ENCODE data around the gene CLRN1.

The CLRN1 gene

GRCh38 chr3:150917951-150918350, 54.6 kb downstream of the CLRN1 start:
- DNase-seq: no peak

DNA sequence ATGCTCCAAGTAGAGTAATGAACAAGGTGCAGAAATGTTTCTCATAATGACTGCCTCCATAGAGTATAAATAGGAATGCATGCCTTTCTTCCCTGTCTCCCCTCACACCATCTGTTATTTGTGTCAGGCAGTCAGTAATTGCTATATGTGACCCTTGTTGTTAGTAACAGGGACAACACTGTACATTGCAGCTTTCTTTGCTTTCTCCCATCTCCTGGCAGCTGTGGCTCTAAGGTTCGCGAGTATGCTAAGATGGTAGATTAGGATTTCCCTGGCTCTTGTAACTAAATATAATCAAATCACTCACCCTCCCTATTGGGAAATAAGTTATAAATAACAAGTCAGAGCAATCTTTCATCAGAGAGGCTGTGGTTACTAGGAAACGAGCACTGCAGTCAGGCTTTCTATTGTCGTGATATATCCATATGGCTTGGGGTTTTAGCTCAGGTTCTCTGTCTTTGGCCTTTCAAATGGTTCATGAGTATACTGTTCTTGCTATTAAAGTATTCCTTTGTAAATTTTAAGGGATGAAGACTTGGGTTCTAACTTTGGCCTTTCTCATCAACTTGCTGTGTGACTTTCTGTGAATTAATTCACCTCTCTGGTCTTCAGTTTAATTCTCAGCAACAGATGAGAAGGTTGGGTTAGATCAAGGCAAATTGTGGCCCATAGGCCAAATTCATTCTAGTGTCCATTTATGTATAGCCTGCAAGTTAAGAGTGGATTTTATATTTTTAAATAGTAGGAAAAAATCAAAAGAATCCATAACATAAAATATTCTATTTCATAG, 59.2 kb downstream of the CLRN1 start:
- DNase-seq: no peak

GRCh38 chr3:150912501-150912900, 60.0 kb downstream of the CLRN1 start:
- no peak for DNase-seq

DNA sequence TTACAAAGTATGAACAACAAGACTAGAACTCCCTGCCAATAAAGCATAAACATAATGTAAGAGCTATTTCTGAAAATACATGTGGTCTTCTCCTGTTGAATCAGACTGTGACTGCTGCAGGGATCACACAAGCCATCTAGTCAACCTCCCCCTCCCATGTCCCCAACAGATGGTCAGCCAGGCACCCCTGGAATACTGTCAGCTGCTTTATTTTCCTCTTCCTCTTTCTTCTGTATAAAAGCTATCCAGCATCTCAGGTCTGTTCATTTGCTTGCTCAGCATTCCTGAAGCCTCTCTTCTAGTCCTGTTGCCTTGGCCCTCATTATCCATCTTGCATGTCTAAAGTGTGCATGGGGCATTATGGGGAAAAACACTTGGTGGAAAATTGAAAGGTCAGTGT, 60.8 kb downstream of the CLRN1 start:
- DNase-seq: no peak

DNA sequence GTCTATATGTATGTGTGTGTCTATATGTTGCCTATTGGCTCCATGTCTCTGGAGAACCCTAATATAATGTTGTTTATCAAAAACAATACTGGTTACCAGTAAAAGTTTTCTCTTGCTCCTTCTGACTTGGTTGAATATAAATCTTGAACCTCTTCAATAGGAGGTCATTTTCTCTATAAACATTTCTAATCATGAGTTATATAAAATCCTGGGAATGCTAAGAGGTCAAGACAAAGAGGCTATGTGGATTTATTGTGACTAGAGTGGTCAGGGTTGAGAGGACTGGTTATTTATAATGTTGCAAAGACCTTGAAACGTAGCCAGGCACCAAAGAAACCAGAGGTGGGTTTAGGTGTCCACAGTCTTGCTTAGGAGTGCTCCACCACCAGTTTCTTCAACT, 66.1 kb downstream of the CLRN1 start:
- no peak for DNase-seq

- no peak for DNase-seq
These were observed 66.8 kb downstream of the CLRN1 start for GRCh38 chr3:150905746-150906145.

DNA sequence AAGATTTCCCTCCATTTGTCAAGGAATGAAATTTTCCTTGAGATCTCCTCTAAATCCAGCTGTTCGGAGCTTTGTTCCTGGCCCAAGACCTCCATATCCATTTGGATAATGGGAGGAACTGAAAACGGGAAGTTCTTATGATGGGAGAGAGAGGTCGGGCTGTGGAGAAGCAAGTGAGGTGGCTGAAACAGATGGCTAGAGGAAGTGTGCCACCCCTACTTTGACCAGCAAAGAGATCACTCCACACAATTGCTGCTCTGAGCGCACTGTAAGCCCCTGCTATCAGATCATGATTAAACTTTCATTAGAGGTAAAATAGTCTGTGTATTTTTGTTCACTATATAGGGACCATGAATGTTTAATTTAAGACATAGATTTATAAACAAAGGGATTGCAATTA, 67.2 kb downstream of the CLRN1 start, which contains the start of gene MINDY4B:
TSS of gene MINDY4B (minus strand) at position 101 of the 400 bp plus-strand sequence. CDS start at position 101, 0 bp downstream.
- DNase-seq: no peak

DNA sequence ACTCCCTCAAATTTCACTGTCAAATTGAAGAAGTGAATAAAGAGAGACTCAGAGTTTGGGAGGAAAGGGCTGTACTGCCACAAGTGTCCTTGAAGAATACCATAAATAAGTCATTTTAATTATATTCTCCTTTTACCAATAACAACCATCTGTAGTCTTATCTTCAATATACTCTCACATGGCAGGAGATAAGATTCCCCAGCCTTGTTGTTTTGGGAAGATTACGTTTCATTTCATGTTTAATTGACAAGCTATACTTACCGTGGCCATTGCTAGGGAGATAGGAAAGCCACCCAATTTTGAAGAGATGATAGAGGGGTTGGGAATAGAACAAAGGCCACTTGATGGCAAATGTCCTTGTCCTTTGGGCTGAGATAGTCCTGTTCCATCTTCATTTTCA, 69.5 kb downstream of the CLRN1 start:
- DNase-seq: no peak

DNA sequence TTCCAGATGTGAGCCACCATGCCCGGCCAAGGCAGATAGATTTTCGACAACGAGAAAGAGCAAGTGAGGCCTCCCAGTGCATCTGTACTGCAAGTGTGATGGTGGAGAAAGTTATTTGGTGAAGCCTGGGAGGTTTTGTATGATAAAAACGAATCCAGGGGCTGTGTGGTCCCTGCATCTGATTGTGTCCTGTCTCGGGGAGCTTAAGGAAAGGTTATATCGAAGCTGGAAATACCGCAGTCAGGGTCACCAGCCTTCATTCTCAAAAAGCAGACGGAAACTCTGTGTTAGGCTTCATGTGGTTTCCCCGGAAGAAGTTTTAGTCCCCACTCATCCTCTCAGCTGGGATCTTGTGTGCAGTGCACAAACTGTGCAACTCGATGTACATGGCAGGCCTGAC, 70.7 kb downstream of the CLRN1 start:
- no peak for DNase-seq

DNA sequence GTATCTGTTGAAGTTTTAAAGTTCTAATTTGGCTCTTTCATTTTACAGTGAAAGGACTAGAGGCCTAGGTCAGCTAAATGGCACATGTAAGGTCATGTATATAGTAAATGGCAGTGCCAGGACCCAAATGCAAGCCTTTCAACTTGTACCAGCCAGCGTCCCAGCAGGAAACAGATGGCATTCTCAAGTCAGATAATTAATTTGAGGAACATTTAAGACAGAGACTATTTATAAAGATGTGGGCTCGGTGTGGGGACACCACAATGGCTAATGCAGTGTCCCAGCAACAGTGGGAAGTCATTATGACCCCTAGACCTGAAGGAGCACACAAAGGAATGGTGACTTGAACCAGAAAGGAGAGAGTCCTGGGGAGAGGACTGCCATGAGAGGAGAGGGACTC, 73.4 kb downstream of the CLRN1 start:
- DNase-seq: no peak

DNA sequence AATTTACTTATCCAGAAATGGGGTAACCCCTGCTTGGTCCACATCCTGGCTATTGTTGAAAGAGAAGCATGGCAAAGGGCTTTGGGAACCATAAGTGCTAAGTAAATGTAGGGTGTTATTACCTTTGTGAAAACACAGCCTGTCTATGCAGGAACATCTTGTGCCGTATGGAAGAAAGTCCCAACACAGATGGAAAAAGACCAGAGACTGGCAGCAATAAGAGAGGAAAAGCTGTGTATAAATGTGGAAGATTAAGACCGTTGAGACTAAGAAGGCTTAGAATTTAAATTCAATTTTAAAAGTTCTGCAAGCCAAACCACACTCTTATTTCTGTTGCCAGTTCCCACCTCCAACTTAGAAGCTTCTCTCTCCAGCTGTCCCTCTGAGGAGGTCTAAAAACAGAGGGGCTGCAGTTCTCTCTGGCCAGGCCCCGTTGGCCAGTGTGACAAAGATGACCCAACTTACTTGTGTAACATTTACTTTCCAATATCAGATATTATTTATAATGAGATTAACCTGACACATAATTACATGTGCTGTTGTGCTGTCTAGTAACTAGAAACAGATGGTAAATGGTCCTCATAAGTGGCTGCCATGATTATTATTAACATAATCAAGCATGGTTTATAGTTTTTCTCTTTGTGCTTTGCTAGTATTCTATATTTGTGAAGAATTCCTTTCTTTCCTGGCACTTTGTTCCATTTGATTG, 74.3 kb downstream of the CLRN1 start:
- DNase-seq: no peak

DNA sequence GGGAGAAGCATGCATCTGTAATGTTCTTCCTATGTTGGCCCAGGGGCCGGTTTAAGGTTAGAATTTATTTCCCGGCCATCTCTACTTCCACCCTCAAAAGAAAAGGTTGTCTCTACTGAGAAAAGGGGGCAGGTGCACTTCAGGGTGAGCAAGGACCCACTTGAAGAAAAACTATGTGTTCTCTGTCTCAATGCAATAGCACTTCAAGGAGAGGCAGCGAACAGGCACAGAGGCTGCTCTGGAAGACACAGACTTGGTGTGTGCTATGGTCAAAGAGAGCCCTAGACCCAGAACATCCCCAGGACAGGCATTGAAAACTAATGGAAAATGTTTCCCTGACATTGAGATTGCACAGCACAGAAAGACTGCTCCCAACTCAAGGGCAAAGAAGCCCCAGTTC, 74.9 kb downstream of the CLRN1 start:
- DNase-seq: no peak

DNA sequence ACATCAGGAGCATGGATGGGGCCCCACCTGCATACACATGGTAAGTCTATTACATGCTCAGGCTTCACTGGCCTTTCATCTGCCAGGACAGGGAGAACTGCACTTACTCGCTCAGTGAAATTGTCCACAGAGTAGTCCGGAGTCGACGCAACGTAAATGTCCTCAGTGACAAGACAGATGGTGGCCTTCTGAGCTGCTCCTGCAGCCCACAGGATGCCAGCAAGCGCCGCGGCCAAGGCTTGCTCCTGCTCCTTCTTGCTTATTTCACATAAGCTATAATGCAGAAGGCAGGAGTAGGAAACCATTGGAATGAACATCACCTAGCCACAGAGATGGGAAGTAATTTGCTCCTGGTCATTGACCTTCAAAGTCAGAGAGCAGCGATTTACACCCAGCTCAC, 81.7 kb downstream of the CLRN1 start:
- no peak for DNase-seq

- no peak for DNase-seq
These were observed 82.2 kb downstream of the CLRN1 start for GRCh38 chr3:150890295-150890694.

DNA sequence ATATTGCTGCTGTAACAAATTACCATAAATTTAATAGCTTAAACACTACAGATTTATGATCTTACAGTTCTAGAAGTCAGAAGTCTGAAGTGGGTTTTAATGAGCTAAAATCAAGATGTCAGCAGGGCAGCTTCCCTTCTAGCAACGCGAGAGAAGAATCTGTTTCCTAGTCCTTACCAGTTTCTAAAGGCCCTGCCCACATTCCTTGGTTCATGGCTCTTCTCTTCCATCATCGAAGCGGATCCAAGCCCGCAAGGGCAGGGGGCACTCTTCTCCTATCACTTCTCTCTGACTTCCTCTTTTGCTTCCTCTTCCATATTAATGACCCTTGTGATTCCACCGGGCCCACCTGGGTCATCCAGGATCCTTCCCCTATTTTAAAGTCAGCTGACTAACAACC, 83.4 kb downstream of the CLRN1 start:
- DNase-seq: no peak

- no peak for DNase-seq
These were observed 85.5 kb downstream of the CLRN1 start for GRCh38 chr3:150887031-150887430.

- DNase-seq: no peak
These were observed 87.0 kb downstream of the CLRN1 start for GRCh38 chr3:150885535-150885934.

DNA sequence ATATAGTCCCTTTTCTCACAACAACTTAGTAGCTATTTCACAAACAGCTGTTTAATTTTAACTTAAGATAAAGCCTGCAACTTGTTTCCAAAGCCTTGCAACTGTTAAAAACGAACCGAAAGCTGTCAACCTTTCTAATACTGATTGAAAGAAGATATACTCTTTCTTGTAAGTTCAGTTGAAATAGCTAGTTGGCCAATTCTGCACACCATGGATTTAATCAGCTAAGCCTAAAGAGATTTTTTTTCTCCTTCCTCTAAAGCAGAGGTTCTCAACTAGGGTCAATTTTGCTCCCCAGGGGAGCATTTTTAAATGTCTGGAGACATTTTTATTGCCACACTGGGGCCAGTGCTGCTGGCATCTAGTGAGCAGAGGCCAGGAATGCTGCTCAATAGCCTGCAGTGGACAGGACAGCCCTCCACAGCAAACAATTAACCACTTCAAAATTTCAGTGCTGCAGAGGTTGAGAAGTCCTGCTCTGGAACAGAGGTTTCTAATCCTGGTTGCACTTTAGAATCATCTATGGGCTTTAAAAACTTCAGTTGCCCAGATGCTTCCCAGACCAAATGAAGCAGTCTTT, 93.4 kb downstream of the CLRN1 start:
- DNase-seq: no peak

- no peak for DNase-seq
These were observed 94.2 kb downstream of the CLRN1 start for GRCh38 chr3:150878290-150878689.

DNA sequence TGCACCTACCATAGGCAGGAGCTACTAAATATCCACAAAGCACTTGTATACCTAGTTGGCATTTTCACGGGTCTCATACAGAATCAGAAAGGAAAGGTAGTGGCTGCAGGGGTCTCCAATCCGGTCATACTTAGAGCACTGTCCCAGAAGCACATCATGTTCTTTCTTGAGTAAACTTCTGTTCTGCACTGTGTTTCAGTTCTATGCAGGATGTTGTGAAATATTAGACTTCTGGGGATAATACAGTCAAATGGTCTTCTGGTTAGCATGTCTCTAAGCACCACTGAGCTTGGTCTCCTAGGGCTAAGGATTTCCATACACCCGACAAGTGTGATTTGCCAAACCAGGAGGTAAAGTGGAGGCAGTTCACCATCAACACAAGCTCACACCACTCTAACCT, 95.2 kb downstream of the CLRN1 start:
- no peak for DNase-seq

DNA sequence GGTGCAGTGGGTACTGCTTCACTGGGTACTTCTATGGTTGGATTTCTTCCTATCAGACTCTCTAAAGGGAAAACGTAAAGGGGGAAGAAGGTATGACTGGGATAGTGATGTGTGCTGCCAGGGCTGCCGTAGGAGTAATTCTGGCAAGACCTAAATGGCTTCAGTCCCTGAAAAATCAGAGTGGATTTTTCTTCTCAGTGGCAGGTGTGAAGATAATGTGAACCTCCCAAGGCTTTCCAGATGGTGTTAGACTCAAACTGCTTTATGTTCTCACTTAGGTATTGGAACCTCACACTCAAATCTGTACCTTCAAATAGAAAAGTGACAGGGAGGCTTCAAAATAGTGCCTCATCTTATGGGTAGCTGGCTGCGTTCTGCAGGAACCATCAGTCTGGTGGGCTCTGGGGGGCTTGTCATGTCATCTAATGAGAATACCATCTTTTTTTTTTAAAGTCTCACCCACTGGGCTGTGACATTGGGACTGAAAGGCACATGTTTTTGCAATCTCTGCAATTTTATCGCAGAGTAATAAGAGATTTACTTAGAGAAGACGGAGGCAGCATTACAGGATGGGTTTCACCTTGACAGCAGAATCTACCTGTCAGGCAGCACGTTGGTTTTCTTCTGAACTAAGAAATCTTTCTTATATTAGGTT, 95.8 kb downstream of the CLRN1 start:
- no peak for DNase-seq
